Endothelial cell of umbilical vein (primary cell): ENCODE results near the gene LSMEM2. TPM values are rescaled to one million over a fixed set of nuclear protein-coding genes. Genes with fewer than 3 reads are reported as not detected.

Experiments used
- BruUV-seq: library from RNA; stranded (reverse); fragments of 400-500 nt; replicated peaks from 2 replicates; lab custom pipeline; 2021; lab: Mats Ljungman, UMichigan
- CTCF ChIA-PET: fragments of 300-600, 350-600 bp; sonication (Branson Sonifier 250); formaldehyde crosslinking; loops from one replicate; lab custom pipeline; 2021; ENCODE audit warnings: antibody characterized with exemption, inconsistent platforms; lab: Charles Lee
- POLR2A ChIA-PET: fragments of 300-600, 350-600 bp; sonication (Branson Sonifier 250); formaldehyde crosslinking; loops from one replicate; lab custom pipeline; 2021; ENCODE audit warnings: antibody characterized with exemption, inconsistent platforms; lab: Charles Lee
- DNase-seq: peaks from one replicate; pipeline ENCODE4 v3.0.0-alpha.2; 2011; ENCODE audit warnings: low read depth, low spot score
- FAIRE-seq: peaks from 2 replicates; lab custom pipeline; 2011; peaks lifted over from hg19 to GRCh38; lab: Jason Lieb, UNC
- H2AFZ ChIP-seq: 2 replicates; pipeline ENCODE4 v1.6.0; 2012; ENCODE audit warnings: low read depth, low read length, control low read depth, inconsistent platforms
- H3K27ac ChIP-seq: 2 replicates; pipeline ENCODE4 v1.5.1; 2011; ENCODE audit warnings: low read depth, mild to moderate bottlenecking, control low read depth, low read length, moderate library complexity; ENCODE audit not compliant: insufficient read depth
- H3K27me3 ChIP-seq, 2 experiments: 2 replicates each; pipeline versions ENCODE4 v1.6.0 to v1.6.1; 2011; ENCODE audit warnings: low read length in 2 of 2, mixed read lengths in 1 of 2; ENCODE audit not compliant: control insufficient read depth in 2 of 2, insufficient read depth in 2 of 2
- H3K36me3 ChIP-seq, 2 experiments: 2 replicates in 1 of 2; 3 replicates in 1 of 2; pipeline ENCODE4 v1.5.1; 2011; ENCODE audit warnings: low read length in 2 of 2, mild to moderate bottlenecking in 1 of 2, moderate library complexity in 1 of 2; ENCODE audit not compliant: control insufficient read depth in 2 of 2, insufficient read depth in 2 of 2; ENCODE audit errors: extremely low read depth in 1 of 2
- H3K4me1 ChIP-seq: 3 replicates; pipeline ENCODE4 v1.5.1; 2011; ENCODE audit warnings: mild to moderate bottlenecking, low read length; ENCODE audit not compliant: control insufficient read depth, insufficient read depth; ENCODE audit errors: extremely low read depth
- H3K4me2 ChIP-seq: 2 replicates; pipeline ENCODE4 v1.6.1; 2011; ENCODE audit warnings: low read length, control low read depth, mixed read lengths; ENCODE audit not compliant: insufficient read depth
- H3K4me3 ChIP-seq, 3 experiments: fragments of 200-600 bp in 1 of 3; sonication (generic), shearing (Covaris generic) in 1 of 3; replicated peaks in 1 of 3; 2 replicates each; pipeline ENCODE4 v1.5.1; 2011 to 2016; ENCODE audit warnings: control low read depth in 3 of 3, low read length in 3 of 3, mild to moderate bottlenecking in 2 of 3, inconsistent platforms in 1 of 3, low read depth in 1 of 3, moderate library complexity in 1 of 3; ENCODE audit not compliant: insufficient read depth in 1 of 3
- H3K79me2 ChIP-seq: 2 replicates; pipeline ENCODE4 v1.6.0; 2012; ENCODE audit warnings: low read length, inconsistent platforms; ENCODE audit not compliant: control insufficient read depth, insufficient read depth
- H3K9ac ChIP-seq: replicated peaks from 2 replicates; pipeline ENCODE3; 2011; ENCODE audit warnings: low read length, control low read depth; ENCODE audit not compliant: insufficient read depth; ENCODE audit errors: extremely low read depth
- H3K9me1 ChIP-seq: replicated peaks from 3 replicates; pipeline ENCODE4 v1.6.0; 2011; ENCODE audit warnings: mild to moderate bottlenecking, low read length; ENCODE audit not compliant: control insufficient read depth, insufficient read depth; ENCODE audit errors: extremely low read depth
- H3K9me3 ChIP-seq: replicated peaks from 2 replicates; pipeline ENCODE4 v1.5.1; 2012; ENCODE audit warnings: low read length, inconsistent platforms; ENCODE audit not compliant: control insufficient read depth, insufficient read depth
- H4K20me1 ChIP-seq: replicated peaks from 2 replicates; pipeline ENCODE3; 2011; ENCODE audit warnings: mild to moderate bottlenecking, low read length; ENCODE audit not compliant: control insufficient read depth, insufficient read depth; ENCODE audit errors: extremely low read depth
- CTCF ChIP-seq, 2 donors: IDR thresholded peaks; 1 replicate in 1 of 2; 2 replicates in 1 of 2; pipeline ENCODE4 v1.5.1; 2011; ENCODE audit warnings: low read length in 2 of 2, mild to moderate bottlenecking in 2 of 2, moderate library complexity in 2 of 2, control low read depth in 1 of 2, inconsistent platforms in 1 of 2, low read depth in 1 of 2; ENCODE audit not compliant: insufficient read depth in 1 of 2; ENCODE audit errors: extremely low read depth in 1 of 2
- EZH2 ChIP-seq: IDR thresholded peaks from 2 replicates; pipeline ENCODE4 v1.6.1; 2012; ENCODE audit warnings: borderline replicate concordance, low read depth, mild to moderate bottlenecking, moderate library complexity, low read length, inconsistent platforms; ENCODE audit not compliant: severe bottlenecking
- FOS ChIP-seq: IDR thresholded peaks from 2 replicates; pipeline ENCODE4 v1.6.1; 2011; ENCODE audit warnings: mild to moderate bottlenecking, low read length, moderate library complexity, borderline replicate concordance; ENCODE audit not compliant: insufficient read depth
- GATA2 ChIP-seq: IDR thresholded peaks from 2 replicates; pipeline ENCODE4 v1.7.0; 2011; ENCODE audit warnings: low read depth, mild to moderate bottlenecking, moderate library complexity, mixed read lengths, low read length; ENCODE audit not compliant: insufficient read length, insufficient read depth
- JUN ChIP-seq: IDR thresholded peaks from 2 replicates; pipeline ENCODE4 v1.6.1; 2011; ENCODE audit warnings: borderline replicate concordance, low read depth; ENCODE audit not compliant: insufficient read length, insufficient read depth
- MAX ChIP-seq: IDR thresholded peaks from 2 replicates; pipeline ENCODE4 v1.6.1; 2011; ENCODE audit not compliant: insufficient read depth, insufficient read length
- MYC ChIP-seq: IDR thresholded peaks from one replicate; pipeline ENCODE4 v1.6.1; 2011; ENCODE audit warnings: mild to moderate bottlenecking, low read depth, low read length
- POLR2A ChIP-seq: IDR thresholded peaks from 2 replicates; pipeline ENCODE4 v1.6.1; 2012; ENCODE audit warnings: low read depth, mild to moderate bottlenecking, control low read depth, low read length
- POLR2AphosphoS5 ChIP-seq: IDR thresholded peaks from 2 replicates; pipeline ENCODE4 v1.6.1; 2012; ENCODE audit warnings: low read depth, mild to moderate bottlenecking, control low read depth, low read length, moderate library complexity; ENCODE audit not compliant: insufficient read depth
- dilution Hi-C: fragments of 300-500 bp; cut with MboI; formaldehyde crosslinking; loops from one replicate; pipeline ENCODE4 v1.15.0; 2019; ENCODE audit warnings: low sequenced_read_pairs; ENCODE audit not compliant: extremely low pct_ligation_motif_present
- intact Hi-C: fragments of 100-400 bp; cut with micrococcal nuclease; formaldehyde crosslinking; loops from one replicate; pipeline ENCODE4 v1.10.0; 2022
- polyA plus RNA-seq, 4 experiments: library from polyadenylated mRNA; depleted of rRNA in 3 of 4; stranded (reverse) in 3 of 4; unstranded in 1 of 4; fragments of >200 nt; gene quantifications; 2 replicates each; pipeline versions ENCODE4 v1.2.1 to v1.2.3, GENCODE V29; 2011 to 2012; ENCODE audit warnings: missing spikeins in 1 of 4
- total RNA-seq: library from RNA; stranded (reverse); gene quantifications from 2 replicates; pipeline ENCODE4 v1.2.3, GENCODE V29; 2021

LSMEM2 gene
- total and polyA plus RNA-seq, 2 donors (not counting 3 experiments of a cell fraction or from before 2014, with no cell fraction given) = not detected

- FAIRE-seq (no peak), DNase-seq (no peak)
- peaks cover 23% of the 10 kb centered on the region for H3K4me1 ChIP-seq
- TF ChIP-seq GATA2 (no peak), EZH2 (no peak), POLR2A (no peak), FOS (no peak), JUN (no peak), CTCF (IDR thresholded peaks at IDR 0.05; ENCODE audit: extremely low read depth in 1 of 2, insufficient read depth in 1 of 2, low read depth in 1 of 2, low read length in 2 of 2) (no peak), POLR2AphosphoS5 (no peak), MAX (no peak), MYC (no peak)
- H3K4me2 ChIP-seq = no peak overlapping the region
- no peak overlapping the region for H3K27ac ChIP-seq
- no peak overlapping the region for H3K9ac ChIP-seq
- H3K36me3 ChIP-seq = peaks cover 0 to 5% of the 10 kb centered on the region in 2 experiments
- dilution Hi-C loops = no loop called here
- H3K9me3 ChIP-seq = no peaks in the 10 kb centered on the region
- ChIA-PET CTCF (no interaction called here), POLR2A (no interaction called here)
- intact Hi-C loops = no loop called here
- no peak overlapping the region for H3K4me3 ChIP-seq
- H4K20me1 ChIP-seq = no peaks in the 10 kb centered on the region
- H2AFZ ChIP-seq = no peak overlapping the region
- no peaks in the 10 kb centered on the region for H3K9me1 ChIP-seq
- peaks cover 24% of the 10 kb centered on the region for H3K79me2 ChIP-seq
- no TSS peak for BruUV-seq
- no peaks in the 10 kb centered on the region for H3K27me3 ChIP-seq
Observed at GRCh38 chr3:50294492-50295403, 15.9 kb downstream of the LSMEM2 start.
